SK-N-DZ (cell line): Measurements from ENCODE around the gene RPS25. TPM values are rescaled to one million over a fixed set of nuclear protein-coding genes. Genes with fewer than 3 reads are reported as not detected.
"Not testable (repeated sequence)": the region's sequence is repeated elsewhere in the genome, so short reads cannot be mapped to it uniquely, and the experiment has no call there.

Source experiments
- DNase-seq: peaks from one replicate; pipeline ENCODE4 v3.0.0-alpha.2; 2015; ENCODE audit warnings: low spot score
- polyA plus RNA-seq, 2 experiments: library from polyadenylated mRNA; depleted of rRNA; stranded (reverse); fragments of >200 nt; gene quantifications; 2 replicates each; pipeline ENCODE4 v1.2.3, GENCODE V29; 2014

The RPS25 gene
- polyA plus RNA-seq (2014; cell fraction: cytosol; rRNA removed): 1,352 and 1,764 TPM in 2 replicates
- 951 and 1,259 TPM in 2 replicates for polyA plus RNA-seq (2014; cell fraction: nucleus; rRNA removed)

- DNase-seq: peak; percentile 91
These were observed at the start of gene RPS25, which contains the start of gene TRAPPC4 for GRCh38 chr11:119018074-119018938. RPS25 (minus strand) TSS chr11:119018343; CDS start chr11:119018284, 59 bp downstream. TRAPPC4 (plus strand) TSS chr11:119018766; CDS start chr11:119018796, 30 bp downstream.

- peak; percentile 90 for DNase-seq
These were observed 49.5 kb upstream of the RPS25 start, which contains the start of gene VPS11 for GRCh38 chr11:119067371-119068222. VPS11 (plus strand) TSS chr11:119067818; CDS start chr11:119067824, 6 bp downstream.

GRCh38 chr11:119065369-119065768 lies 47.2 kb upstream of the RPS25 start:
- peak; percentile 17 for DNase-seq

- no peak for DNase-seq
These were observed 44.6 kb upstream of the RPS25 start for GRCh38 chr11:119062779-119063178.

- DNase-seq: no peak
These were observed 43.1 kb upstream of the RPS25 start for GRCh38 chr11:119061256-119061655.

GRCh38 chr11:119059128-119059527 lies 41.0 kb upstream of the RPS25 start:
- not testable (repeated sequence) for DNase-seq

- DNase-seq: peak; percentile 89
These were observed 39.0 kb upstream of the RPS25 start, which contains the start of gene HYOU1 for GRCh38 chr11:119057000-119057769. HYOU1 (minus strand) TSS chr11:119057205; CDS start chr11:119056160, 1,045 bp downstream.

- no peak for DNase-seq
These were observed 38.4 kb upstream of the RPS25 start for GRCh38 chr11:119056421-119056999.

- no peak for DNase-seq
These were observed 37.8 kb upstream of the RPS25 start for GRCh38 chr11:119055901-119056300.

- DNase-seq: no peak
These were observed 36.3 kb upstream of the RPS25 start for GRCh38 chr11:119054418-119054817.

- no peak for DNase-seq
These were observed 34.1 kb upstream of the RPS25 start for GRCh38 chr11:119052163-119052814.

GRCh38 chr11:119051440-119052162 lies 33.5 kb upstream of the RPS25 start:
- no peak for DNase-seq

GRCh38 chr11:119049081-119049480 lies 30.9 kb upstream of the RPS25 start:
- no peak for DNase-seq

GRCh38 chr11:119048644-119049043 lies 30.5 kb upstream of the RPS25 start:
- DNase-seq: no peak

GRCh38 chr11:119047205-119047604 lies 29.1 kb upstream of the RPS25 start:
- DNase-seq: no peak

GRCh38 chr11:119046489-119046888 lies 28.3 kb upstream of the RPS25 start:
- DNase-seq: no peak

- no peak for DNase-seq
These were observed 26.6 kb upstream of the RPS25 start for GRCh38 chr11:119044708-119045107.

GRCh38 chr11:119042927-119043326 lies 24.8 kb upstream of the RPS25 start:
- no peak for DNase-seq

GRCh38 chr11:119041821-119042514 lies 23.8 kb upstream of the RPS25 start:
- DNase-seq: no peak
